Common myeloid progenitor, CD34-positive (primary cell): Measurements from ENCODE around the gene HADH.
"Not testable (repeated sequence)": the region's sequence is repeated elsewhere in the genome, so short reads cannot be mapped to it uniquely, and the experiment has no call there.

ENCODE experiments used
- CTCF ChIA-PET: fragments of 350-600 bp; sonication (Branson Sonifier 250); formaldehyde crosslinking; loops from one replicate; lab custom pipeline; 2021; ENCODE audit warnings: antibody characterized with exemption; lab: Charles Lee
- POLR2A ChIA-PET: fragments of 350-600 bp; sonication (Branson Sonifier 250); formaldehyde crosslinking; loops from one replicate; lab custom pipeline; 2021; ENCODE audit warnings: antibody characterized with exemption; lab: Charles Lee
- DNase-seq, 3 donors: peaks; one replicate each; pipeline versions ENCODE4 v3.0.0 to v3.0.0-alpha.2; 2013
- H3K27ac ChIP-seq, 2 experiments: 1 replicate in 1 of 2; 2 replicates in 1 of 2; pipeline ENCODE4 v1.7.0; 2013; ENCODE audit warnings: inconsistent platforms in 2 of 2, low read length in 2 of 2, mild to moderate bottlenecking in 2 of 2, low read depth in 1 of 2, moderate library complexity in 1 of 2; ENCODE audit not compliant: severe bottlenecking in 2 of 2, insufficient read depth in 1 of 2, poor library complexity in 1 of 2
- H3K27me3 ChIP-seq, 5 experiments: replicated peaks in 2 of 5; 1 replicate in 3 of 5; 2 replicates in 2 of 5; pipeline versions ENCODE4 v1.6.1 to v1.7.0; 2013; ENCODE audit warnings: low read length in 4 of 5, mild to moderate bottlenecking in 2 of 5, moderate library complexity in 2 of 5, inconsistent platforms in 1 of 5; ENCODE audit not compliant: insufficient read depth in 5 of 5, control insufficient read depth in 4 of 5
- H3K36me3 ChIP-seq, 4 experiments: 1 replicate in 2 of 4; 2 replicates in 2 of 4; pipeline versions ENCODE4 v1.6.1 to v1.7.0; 2013; ENCODE audit warnings: low read length in 3 of 4, control low read depth in 1 of 4, mild to moderate bottlenecking in 1 of 4; ENCODE audit not compliant: control insufficient read depth in 4 of 4, insufficient read depth in 4 of 4
- H3K4me1 ChIP-seq, 4 experiments: 1 replicate in 3 of 4; 2 replicates in 1 of 4; pipeline versions ENCODE4 v1.6.1 to v1.7.1; 2013; ENCODE audit warnings: low read length in 3 of 4, mild to moderate bottlenecking in 3 of 4, control low read depth in 1 of 4, inconsistent platforms in 1 of 4, moderate library complexity in 1 of 4; ENCODE audit not compliant: control insufficient read depth in 4 of 4, insufficient read depth in 4 of 4; ENCODE audit errors: control extremely low read depth in 1 of 4
- H3K4me3 ChIP-seq, 7 experiments: 1 replicate in 4 of 7; 2 replicates in 3 of 7; pipeline versions ENCODE4 v1.5.1 to v1.7.0; 2013; ENCODE audit warnings: mild to moderate bottlenecking in 7 of 7, low read length in 6 of 7, moderate library complexity in 6 of 7, inconsistent platforms in 2 of 7, low read depth in 2 of 7, control low read depth in 1 of 7; ENCODE audit not compliant: insufficient read depth in 4 of 7, control insufficient read depth in 1 of 7; ENCODE audit errors: extremely low read depth in 1 of 7
- H3K9me3 ChIP-seq, 5 experiments: 1 replicate in 4 of 5; 2 replicates in 1 of 5; pipeline versions ENCODE4 v1.6.1 to v1.7.1; 2013; ENCODE audit warnings: low read length in 4 of 5, mild to moderate bottlenecking in 2 of 5, inconsistent platforms in 1 of 5, low read depth in 1 of 5, moderate library complexity in 1 of 5; ENCODE audit not compliant: control insufficient read depth in 4 of 5, insufficient read depth in 2 of 5; ENCODE audit errors: control extremely low read depth in 1 of 5
- WGBS: methylation state at CpG from one replicate; pipeline ENCODE4 v1.1.5; 2013; ENCODE audit not compliant: insufficient coverage; 5-methylcytosine and 5-hydroxymethylcytosine counted together

The HADH gene

GRCh38 chr4:107967519-107967918, 22.2 kb upstream of the HADH start:
- H3K27ac ChIP-seq, H3K4me1 ChIP-seq, H3K27me3 ChIP-seq, POLR2A ChIA-PET, CTCF ChIA-PET, H3K36me3 ChIP-seq, H3K9me3 ChIP-seq, H3K4me3 ChIP-seq, DNase-seq: not testable (repeated sequence)

DNA sequence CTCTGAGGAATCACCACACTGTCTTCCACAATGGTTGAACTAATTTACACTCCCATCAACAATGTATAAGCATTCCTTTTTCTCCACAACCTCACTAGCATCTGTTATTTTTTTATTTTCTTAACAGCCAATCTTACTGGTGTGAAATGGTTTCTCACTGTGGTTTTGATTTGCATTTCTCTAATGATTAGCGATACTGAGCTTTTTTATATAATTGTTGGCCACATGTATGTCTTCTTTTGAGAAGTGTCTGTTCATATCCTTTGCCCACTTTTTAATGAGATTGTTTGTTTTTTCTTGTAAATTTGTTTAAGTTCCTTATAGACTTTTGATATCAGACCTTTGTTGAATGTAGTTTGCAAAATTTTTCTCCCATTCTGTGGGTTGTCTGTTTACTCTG, 21.8 kb upstream of the HADH start:
- POLR2A ChIA-PET, CTCF ChIA-PET, DNase-seq, H3K27ac ChIP-seq, H3K36me3 ChIP-seq, H3K4me3 ChIP-seq, H3K27me3 ChIP-seq, H3K4me1 ChIP-seq, H3K9me3 ChIP-seq: not testable (repeated sequence)
- WGBS = no CpG with 5 or more reads among the region's 1 CpG

DNA sequence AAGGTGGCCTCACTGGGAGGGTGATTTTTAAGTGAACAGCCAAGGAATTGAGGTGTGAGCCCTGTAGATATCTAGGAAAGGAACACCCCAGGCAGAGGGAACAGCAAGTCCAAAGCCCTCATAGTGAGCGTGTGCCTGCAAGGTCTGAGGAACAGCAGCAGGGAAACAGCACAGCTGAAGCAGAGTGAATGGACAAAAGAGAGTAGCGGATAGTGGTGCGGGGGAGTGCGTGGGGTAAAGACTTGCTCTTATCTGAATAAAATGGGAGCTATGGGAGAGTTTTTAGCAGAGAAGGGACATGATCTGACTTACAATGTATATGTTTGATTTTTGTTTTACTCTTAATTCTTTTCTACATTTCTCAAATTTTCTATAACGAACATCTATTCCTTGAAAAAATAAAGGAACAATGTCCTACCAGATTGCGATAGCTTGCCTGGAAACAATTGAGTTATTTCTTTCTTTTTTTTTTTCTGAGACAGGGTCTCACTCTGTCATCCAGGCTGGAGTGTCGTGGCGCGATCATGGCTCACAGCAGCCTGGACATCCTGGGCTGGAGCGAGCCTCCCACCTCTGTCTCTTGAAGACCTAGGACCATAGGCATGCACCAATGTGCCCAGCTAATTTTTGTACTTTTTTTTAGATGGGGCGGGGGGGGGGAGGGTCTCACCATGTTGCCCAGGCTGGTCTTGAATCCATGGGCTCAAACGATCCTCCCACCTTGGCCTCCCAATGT, 19.5 kb upstream of the HADH start:
- ChIA-PET CTCF (no interaction called here), POLR2A (no interaction called here)
- no peak for DNase-seq
- Histone ChIP-seq H3K36me3 (no peaks in the 10 kb centered on the region), H3K27me3 (no peaks in the 10 kb centered on the region), H3K27ac (no peak overlapping the region), H3K4me3 (no peak overlapping the region), H3K4me1 (no peaks in the 10 kb centered on the region), H3K9me3 (peaks cover 0 to 4% (median 0%) of the 10 kb centered on the region in 5 experiments)
- WGBS = 96% methylated on average over 7 of the region's 12 CpGs

DNA sequence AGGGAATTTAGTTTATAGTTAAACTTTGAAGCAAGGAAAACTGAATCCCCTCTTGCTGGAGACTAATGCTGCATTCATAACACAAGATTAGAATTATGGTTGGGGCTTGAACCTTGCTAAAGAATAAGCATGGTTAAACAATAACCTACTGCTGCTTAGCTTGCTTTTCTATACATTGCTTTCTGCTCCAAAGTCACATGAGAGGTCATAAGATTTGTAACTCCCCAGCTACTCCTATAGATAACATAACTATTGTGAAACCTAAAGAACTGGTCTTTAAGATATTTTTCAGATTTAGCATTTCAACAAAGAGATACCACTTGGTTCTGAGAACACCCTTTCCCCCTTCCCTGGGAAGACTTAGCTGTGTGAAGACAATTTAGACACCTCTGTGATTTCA, 17.1 kb upstream of the HADH start:
- no peaks in the 10 kb centered on the region for H3K36me3 ChIP-seq
- H3K27ac ChIP-seq = no peak overlapping the region
- CTCF ChIA-PET = no interaction called here
- H3K9me3 ChIP-seq = peaks cover 0 to 4% (median 0%) of the 10 kb centered on the region in 5 experiments
- POLR2A ChIA-PET = no interaction called here
- no peaks in the 10 kb centered on the region for H3K4me1 ChIP-seq
- DNase-seq = no peak
- H3K27me3 ChIP-seq = no peaks in the 10 kb centered on the region
- H3K4me3 ChIP-seq = no peak overlapping the region

GRCh38 chr4:107974523-107974922, 15.2 kb upstream of the HADH start:
- Histone ChIP-seq H3K4me1 (no peaks in the 10 kb centered on the region), H3K4me3 (no peak overlapping the region), H3K9me3 (peaks cover 0 to 4% (median 0%) of the 10 kb centered on the region in 5 experiments), H3K27me3 (no peaks in the 10 kb centered on the region), H3K27ac (no peak overlapping the region), H3K36me3 (no peaks in the 10 kb centered on the region)
- POLR2A ChIA-PET = no interaction called here
- CTCF ChIA-PET = no interaction called here
- DNase-seq = no peak
- WGBS = 100% methylated on average over 2 of the region's 3 CpGs

DNA sequence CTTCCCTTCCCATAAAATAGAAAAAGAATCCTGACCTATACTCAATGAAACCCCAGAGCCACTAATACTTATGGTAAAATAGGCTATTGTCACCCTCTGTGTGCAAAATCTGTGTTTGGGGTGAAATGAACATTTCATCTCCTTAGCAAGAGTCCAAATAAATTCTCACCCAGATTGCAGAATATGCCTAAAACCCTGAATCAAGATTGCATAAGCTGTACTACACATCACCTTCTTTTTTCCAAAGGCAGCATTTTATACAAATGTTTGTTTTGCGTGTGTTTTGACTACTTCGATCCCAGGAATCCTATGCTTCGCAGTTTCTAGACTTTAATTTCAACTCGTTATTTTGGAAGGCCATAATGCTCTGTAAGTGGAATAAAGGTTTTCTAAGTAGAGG, 12.2 kb upstream of the HADH start:
- H3K9me3 ChIP-seq = peaks cover 0 to 16% (median 0%) of the 10 kb centered on the region in 5 experiments
- CTCF ChIA-PET = no interaction called here
- no peak overlapping the region for H3K27ac ChIP-seq
- H3K4me1 ChIP-seq = no peaks in the 10 kb centered on the region
- POLR2A ChIA-PET = no interaction called here
- no peak overlapping the region for H3K4me3 ChIP-seq
- no peaks in the 10 kb centered on the region for H3K36me3 ChIP-seq
- no CpG with 5 or more reads among the region's 4 CpGs for WGBS
- DNase-seq = no peak
- no peaks in the 10 kb centered on the region for H3K27me3 ChIP-seq

DNA sequence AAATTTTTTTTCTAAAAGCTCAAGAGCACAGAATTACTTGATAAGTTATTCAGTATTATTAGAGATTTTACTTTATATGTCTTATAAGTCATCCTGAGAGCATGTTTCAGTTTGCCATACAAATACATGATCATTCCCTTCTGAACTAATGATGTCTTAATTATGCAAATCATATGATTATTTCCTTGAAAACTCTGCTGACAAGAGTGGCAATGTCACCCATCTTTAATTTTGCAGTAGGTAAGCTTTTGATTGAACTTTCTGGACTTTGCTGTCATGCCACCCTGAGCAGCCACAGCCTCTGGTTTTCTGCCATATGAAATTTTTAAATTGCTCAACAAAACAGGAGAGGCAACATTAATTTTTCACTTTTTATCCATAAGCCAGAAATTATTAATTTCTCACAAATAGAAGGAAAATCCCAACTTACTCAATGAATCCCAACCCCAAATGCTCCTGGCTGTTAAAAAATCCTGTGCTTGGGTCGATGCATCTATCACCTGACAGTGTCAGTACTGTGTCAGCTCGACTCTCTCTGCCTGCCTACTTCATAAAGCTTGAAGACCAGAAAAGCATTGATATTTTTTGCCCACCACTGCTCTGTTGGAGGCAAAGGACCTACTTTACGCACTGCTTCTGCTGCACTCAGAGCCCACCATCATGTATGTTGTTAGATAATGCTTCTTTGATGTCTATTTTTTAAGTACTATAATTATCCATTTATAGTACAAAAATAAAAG, 11.6 kb upstream of the HADH start:
- WGBS = 96% methylated on average over 2 of the region's 3 CpGs

More for the DNA sequence above, 11.6 kb upstream of the HADH start:
- DNase-seq = no peak
- ChIA-PET CTCF (no interaction called here), POLR2A (no interaction called here)
- Histone ChIP-seq H3K4me1 (no peaks in the 10 kb centered on the region), H3K27me3 (no peaks in the 10 kb centered on the region), H3K36me3 (no peaks in the 10 kb centered on the region), H3K9me3 (peaks cover 0 to 16% (median 0%) of the 10 kb centered on the region in 5 experiments), H3K27ac (no peak overlapping the region), H3K4me3 (no peak overlapping the region)
